Measurements from ENCODE around the gene HLA-A. TPM values are rescaled to one million over a fixed set of nuclear protein-coding genes. Genes with fewer than 3 reads are reported as not detected.
"Not testable (repeated sequence)": the region's sequence is repeated elsewhere in the genome, so short reads cannot be mapped to it uniquely, and the experiment has no call there.

The HLA-A gene
- polyA plus RNA-seq, 1 experiment, result 368 TPM

- Histone ChIP-seq H3K4me3 (ENCODE audit: low read depth, low read length) (no peak overlapping the region), H3K27ac (ENCODE audit: low read depth, low read length) (no peak overlapping the region), H3K9me3 (ENCODE audit: control insufficient read depth, insufficient read depth, low read length) (peaks cover 4% of the 10 kb centered on the region; the same call in 1 of the 2 replicates), H3K27me3 (ENCODE audit: control insufficient read depth, insufficient read depth, low read length) (no peaks in the 10 kb centered on the region)
- ChIA-PET POLR2A (no interaction called here), CTCF (no interaction called here)
- DNase-seq (ENCODE audit: low read depth, low spot score), result no peak
- TF ChIP-seq CTCF (IDR thresholded peaks at IDR 0.05; ENCODE audit: low read depth, low read length), result no peak
Observed at GRCh38 chr6:29958046-29958445, 15.7 kb downstream of the HLA-A start.

GRCh38 chr6:29958921-29959320, 16.6 kb downstream of the HLA-A start:
- Histone ChIP-seq H3K27me3 (ENCODE audit: control insufficient read depth, insufficient read depth, low read length) (no peaks in the 10 kb centered on the region), H3K4me3 (ENCODE audit: low read depth, low read length) (no peak overlapping the region), H3K27ac (ENCODE audit: low read depth, low read length) (no peak overlapping the region), H3K9me3 (ENCODE audit: control insufficient read depth, insufficient read depth, low read length) (peaks cover 4% of the 10 kb centered on the region; the same call in 1 of the 2 replicates)
- POLR2A ChIA-PET, result no interaction called here
- no peak for TF ChIP-seq CTCF (IDR thresholded peaks at IDR 0.05; ENCODE audit: low read depth, low read length)
- DNase-seq (ENCODE audit: low read depth, low spot score), result no peak
- CTCF ChIA-PET, result interaction anchor here (0.8 kb wide), 1 partner anchor 309 kb away, joined by 3 read pairs; no protein-coding TSS in a partner anchor

GRCh38 chr6:29959467-29959866, 17.1 kb downstream of the HLA-A start:
- Histone ChIP-seq H3K9me3 (ENCODE audit: control insufficient read depth, insufficient read depth, low read length) (peaks cover 4% of the 10 kb centered on the region; the same call in 1 of the 2 replicates), H3K4me3 (ENCODE audit: low read depth, low read length) (no peak overlapping the region), H3K27me3 (ENCODE audit: control insufficient read depth, insufficient read depth, low read length) (no peaks in the 10 kb centered on the region), H3K27ac (ENCODE audit: low read depth, low read length) (no peak overlapping the region)
- ChIA-PET CTCF (interaction anchor here (0.8 kb wide), 1 partner anchor 309 kb away, joined by 3 read pairs; no protein-coding TSS in a partner anchor), POLR2A (no interaction called here)
- DNase-seq (ENCODE audit: low read depth, low spot score), result no peak
- TF ChIP-seq CTCF (IDR thresholded peaks at IDR 0.05; ENCODE audit: low read depth, low read length), result no peak

GRCh38 chr6:29961966-29962365, 19.6 kb downstream of the HLA-A start:
- CTCF ChIA-PET, result interaction anchor here (1.3 kb wide), 1 partner anchor 312 kb away, joined by 3 read pairs; no protein-coding TSS in a partner anchor
- POLR2A ChIA-PET, result no interaction called here

GRCh38 chr6:29963697-29964096, 21.4 kb downstream of the HLA-A start:
- POLR2A ChIA-PET; CTCF ChIA-PET; H3K4me3 ChIP-seq (ENCODE audit: low read depth, low read length); H3K27ac ChIP-seq (ENCODE audit: low read depth, low read length); DNase-seq (ENCODE audit: low read depth, low spot score); H3K9me3 ChIP-seq (ENCODE audit: control insufficient read depth, insufficient read depth, low read length); H3K27me3 ChIP-seq (ENCODE audit: control insufficient read depth, insufficient read depth, low read length): not testable (repeated sequence)

More at GRCh38 chr6:29961966-29962365, 19.6 kb downstream of the HLA-A start:
- no peak for TF ChIP-seq CTCF (IDR thresholded peaks at IDR 0.05; ENCODE audit: low read depth, low read length)
- DNase-seq (ENCODE audit: low read depth, low spot score), result no peak
- no peaks in the 10 kb centered on the region for H3K9me3 ChIP-seq (ENCODE audit: control insufficient read depth, insufficient read depth, low read length)
- H3K4me3 ChIP-seq (ENCODE audit: low read depth, low read length), result no peak overlapping the region
- no peaks in the 10 kb centered on the region for H3K27me3 ChIP-seq (ENCODE audit: control insufficient read depth, insufficient read depth, low read length)
- no peak overlapping the region for H3K27ac ChIP-seq (ENCODE audit: low read depth, low read length)
